Right forelimb (tissue), 1 donor: ENCODE results near the gene CCR5AS.
"Not testable (repeated sequence)": the region's sequence is repeated elsewhere in the genome, so short reads cannot be mapped to it uniquely, and the experiment has no call there.

Source experiments
- DNase-seq: peaks from one replicate; pipeline ENCODE4 v3.0.0-alpha.2; 2018

Gene CCR5AS

DNA sequence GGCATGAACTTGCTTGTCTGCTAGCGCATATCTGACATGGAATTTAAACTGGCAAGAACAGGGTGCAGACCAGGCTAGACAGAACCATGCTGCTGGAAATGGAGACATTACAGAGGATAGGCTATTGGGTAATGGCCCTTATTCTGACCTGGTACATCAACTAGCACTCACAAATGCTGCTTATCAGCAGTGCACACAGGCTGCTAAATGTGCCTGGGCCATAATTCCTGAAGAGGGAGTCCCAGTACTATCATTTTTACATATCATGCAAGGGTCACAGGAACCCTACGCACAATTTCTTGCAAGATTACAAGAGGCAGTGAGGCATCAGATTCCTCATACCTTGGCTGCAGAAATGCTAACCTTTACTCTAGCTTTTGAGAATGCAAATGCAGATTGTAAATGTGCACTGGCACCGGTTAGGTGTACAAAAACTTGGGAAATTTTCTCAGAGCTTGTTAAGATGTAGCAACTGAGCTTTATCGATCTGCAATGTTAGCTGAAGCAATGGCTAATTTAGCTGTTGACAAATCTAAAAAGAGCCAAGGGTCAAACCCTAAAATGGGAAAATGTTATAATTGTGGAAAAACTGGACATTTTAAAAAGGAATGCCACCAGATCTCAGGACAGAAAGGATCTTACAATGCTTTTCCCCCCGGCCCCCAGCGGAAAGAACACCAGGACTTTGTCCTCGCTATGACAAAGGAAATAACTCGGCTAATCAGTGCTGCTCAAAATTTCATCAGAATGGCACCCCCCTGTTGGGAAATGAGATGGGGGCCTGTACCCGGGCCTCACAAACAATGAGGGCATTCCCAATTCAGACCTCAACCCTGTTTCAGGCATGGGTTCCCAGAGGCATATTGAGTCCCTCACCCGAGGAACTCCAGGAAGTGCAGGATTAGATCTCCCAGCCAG is 21.3 kb upstream of the CCR5AS start:
- no peak for DNase-seq

DNA sequence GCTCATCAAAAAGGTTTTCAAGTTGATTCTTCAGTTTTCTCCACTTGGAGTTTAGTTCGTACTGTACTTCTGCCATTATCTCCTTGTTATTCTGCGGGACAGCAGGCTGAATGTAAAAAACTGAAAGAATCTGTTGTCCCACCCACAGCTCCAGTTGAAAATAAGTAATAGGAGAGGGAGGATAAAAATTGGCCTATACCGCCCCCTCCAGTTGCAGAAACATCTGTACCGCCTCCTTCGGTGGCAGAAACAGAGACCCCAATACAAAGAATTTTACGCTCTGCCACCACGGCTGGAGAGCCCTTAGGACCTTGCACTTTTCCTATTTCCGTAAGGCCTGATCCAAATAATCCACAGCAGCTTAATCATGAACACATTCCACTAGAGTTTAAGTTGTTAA is 20.5 kb upstream of the CCR5AS start:
- DNase-seq: not testable (repeated sequence)

DNA sequence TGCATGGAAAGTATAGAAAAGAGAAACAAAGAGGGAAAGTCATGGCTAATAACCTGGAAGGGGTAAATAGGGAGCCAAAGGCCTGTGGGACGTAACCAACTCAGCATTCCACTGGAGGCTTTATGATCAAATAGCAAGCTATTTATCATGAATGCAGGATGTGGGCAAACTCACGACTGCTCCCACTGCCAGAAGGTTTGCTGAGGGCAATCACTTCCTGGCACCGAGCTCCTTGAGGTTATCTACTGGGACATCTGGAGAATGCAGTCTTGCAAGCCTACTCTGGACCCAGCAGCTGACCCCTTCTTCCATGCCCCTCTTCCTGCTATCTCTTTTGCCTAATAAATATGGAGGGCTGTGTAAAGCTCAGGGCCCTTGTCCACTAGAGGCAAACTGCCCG is 19.6 kb upstream of the CCR5AS start:
- DNase-seq: not testable (repeated sequence)

DNA sequence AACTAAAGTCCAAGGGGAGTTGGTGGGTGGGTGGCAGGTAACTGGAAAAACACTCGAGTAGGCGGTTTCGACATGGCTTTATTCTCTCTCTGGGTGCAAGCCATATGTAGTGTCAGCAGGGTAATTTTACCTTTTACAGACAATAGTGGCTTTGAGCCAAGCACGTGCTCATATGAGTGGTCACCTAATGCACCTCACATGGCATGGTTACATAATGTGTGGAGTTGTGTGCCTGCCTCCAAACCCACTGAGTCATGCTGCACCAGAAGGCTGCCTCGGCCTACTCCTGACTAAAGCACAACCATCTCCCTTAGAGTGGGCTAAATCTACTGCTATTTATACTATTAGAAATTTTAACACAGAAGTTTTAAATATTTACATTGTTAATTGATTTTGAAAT is 16.7 kb upstream of the CCR5AS start:
- DNase-seq: no peak

DNA sequence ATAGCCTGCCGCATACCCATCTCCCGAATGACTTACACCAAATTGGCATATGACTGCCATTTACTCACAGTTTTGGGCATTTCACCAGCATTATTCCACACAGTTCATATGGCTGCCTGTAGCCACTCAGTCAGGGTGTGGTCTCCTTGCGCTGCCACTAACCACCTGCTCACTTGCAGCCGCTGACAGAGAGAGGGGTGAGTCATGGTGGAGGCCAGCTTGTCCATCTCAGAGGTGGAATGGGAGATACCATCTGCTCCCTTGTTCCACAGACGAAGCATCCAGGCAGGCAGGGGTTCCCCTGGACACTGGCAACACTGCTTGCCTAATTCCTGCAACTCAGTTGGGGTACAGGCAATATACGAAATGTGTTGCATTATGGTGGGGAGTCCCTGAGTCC is 15.8 kb upstream of the CCR5AS start:
- DNase-seq: no peak

DNA sequence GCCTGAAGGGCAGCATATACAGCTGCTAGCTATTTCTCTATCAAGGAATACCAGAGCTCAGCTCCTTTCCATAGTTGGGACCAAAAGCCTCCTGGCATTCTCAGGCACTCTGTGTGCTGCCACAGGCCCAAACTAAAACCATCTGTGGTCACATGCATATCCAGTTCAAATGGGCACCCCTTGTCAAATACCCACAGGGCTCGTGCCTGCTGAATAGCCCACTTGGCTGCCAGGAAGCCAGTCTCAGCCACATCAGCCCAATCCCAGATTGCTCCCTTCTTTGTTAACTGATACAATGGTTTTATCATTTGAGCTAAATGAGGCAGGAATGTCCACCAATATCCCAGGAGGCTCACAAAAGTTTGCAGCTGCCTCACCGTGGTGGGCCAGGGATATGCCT is 14.1 kb upstream of the CCR5AS start:
- no peak for DNase-seq

DNA sequence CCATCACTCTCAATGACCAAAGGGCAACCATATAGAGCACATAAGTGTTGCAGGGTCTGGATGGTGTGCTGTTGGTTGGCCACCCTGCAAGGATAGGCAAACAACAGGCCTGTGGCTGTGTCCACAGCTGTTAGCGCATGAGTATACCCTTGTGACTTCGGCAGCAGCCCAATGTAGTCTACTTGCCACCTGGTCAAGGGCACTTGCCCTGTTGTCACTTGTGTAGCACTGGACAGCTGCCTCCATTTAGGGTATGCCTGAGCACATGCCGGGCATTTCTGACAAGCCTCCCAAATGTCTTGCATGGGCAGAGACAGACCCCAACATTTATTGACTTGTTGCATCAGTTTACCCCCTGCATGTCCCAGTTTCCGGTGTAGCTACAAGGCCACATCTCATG is 12.9 kb upstream of the CCR5AS start:
- no peak for DNase-seq

DNA sequence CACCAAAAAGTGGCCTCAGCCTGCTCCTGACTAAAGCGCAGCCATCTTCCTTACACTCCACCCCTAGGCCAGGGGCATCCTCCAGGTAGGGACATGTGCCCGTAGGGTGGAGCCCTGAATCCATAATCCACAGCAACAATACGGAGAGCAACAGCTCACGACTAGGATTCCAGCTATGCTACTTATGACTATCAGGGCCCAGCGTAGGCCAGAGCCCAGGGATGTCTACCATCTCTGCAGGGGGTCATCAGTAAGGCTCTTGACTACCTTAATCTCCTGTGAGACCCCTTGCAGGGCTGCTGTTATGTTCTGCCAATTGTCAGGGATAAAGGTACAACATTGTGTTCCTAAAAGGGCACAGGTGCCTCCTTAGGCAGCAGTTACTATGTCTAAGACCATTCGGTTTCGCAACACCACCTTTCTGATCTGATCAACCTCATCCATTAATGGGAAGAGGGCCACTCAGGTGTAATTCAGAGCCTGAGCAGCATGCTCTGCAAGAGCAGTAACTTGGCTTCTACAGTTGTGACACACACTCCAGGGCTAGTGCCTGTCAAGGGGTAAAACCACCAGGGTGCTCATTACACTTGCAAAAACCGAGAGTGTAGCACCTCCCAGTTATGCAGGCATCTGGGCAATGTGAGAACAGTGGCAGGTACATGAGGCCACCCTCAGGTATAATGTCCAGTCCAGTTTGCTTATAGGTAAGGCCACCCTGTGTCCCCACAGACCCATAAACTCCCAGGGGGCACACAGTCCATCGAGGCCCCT is 11.2 kb upstream of the CCR5AS start:
- no peak for DNase-seq

DNA sequence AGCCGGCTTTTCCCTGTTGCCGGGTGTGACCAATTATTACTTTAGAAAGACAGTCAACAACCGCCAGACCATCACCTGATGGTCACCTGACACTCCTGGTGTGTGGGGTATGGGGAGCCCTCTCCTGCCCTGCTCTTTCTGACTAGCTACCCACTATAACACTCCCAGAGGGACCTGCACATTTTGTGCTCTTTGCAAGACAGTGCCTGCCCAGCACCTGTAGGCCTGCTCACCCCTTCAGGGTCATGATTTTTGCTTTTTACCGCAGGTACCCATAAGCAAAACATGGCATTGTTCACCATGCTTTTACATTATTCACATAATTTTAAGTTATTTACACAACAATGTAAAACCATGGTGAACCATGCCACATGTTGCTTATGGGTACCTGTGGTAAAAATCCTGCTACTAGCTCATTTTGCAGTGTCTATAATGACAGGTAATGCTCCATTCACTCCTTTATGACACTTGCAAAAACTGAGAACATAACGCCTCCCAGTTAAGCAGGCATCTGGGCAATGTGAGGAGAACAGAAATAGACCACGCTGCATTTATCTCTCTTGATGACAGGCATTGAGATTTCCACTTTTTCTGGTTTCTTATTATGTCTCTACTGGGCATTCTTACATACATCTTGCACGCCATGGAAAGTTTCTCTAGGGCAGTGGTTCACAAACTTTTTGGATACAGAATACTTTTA is 10.1 kb upstream of the CCR5AS start:
- no peak for DNase-seq

DNA sequence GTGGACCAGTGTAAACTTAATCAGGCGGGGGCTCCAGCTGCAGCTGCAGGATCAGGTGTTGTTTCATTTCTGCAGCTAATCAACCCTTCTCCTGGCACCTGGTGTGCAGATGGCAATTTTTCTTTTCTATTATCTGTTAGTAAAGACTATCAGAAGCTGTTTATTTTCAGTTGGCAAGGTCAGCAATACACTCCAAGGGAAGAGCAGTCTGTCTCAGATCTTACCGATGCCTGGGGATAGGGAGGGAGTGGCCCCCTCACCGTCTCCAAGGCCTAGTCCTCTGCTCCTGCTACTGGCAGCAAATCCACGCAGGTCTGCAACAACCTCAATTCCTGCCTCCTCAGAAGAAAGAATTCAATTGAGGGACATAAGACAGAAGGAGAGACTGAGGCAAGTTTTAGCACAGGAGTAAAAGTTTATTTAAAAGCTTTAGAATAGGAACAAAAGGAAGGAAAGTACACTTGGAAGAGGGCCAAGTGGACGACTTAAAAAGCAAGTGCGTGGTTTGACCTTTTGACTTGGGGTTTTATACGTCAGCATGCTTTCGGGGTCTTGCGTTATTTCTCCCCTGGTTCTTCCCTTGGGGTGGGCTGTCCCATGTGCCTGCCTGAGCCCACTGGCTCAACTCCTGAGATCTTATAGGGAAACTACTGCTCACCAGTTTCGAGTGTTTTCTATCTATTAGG is 9.4 kb upstream of the CCR5AS start:
- no peak for DNase-seq

DNA sequence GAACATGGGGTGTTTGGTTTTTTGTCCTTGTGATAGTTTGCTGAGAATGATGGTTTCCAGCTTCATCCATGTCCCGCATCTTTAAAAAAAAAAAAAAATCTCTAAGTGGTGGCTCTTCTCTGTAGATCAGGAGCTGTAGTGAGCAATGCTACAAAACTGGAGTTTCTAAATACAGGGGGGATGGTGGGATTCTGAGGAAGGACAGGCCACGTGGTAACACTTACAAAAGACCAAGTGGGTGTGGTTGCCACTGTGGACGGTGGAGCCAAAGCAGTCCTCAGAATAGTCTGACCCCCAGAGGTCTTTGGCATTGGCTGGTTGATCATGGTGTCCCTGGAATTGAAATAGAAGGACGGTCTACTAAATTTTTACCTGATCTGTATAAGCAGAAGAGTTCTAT is 7.9 kb upstream of the CCR5AS start:
- DNase-seq: no peak

DNA sequence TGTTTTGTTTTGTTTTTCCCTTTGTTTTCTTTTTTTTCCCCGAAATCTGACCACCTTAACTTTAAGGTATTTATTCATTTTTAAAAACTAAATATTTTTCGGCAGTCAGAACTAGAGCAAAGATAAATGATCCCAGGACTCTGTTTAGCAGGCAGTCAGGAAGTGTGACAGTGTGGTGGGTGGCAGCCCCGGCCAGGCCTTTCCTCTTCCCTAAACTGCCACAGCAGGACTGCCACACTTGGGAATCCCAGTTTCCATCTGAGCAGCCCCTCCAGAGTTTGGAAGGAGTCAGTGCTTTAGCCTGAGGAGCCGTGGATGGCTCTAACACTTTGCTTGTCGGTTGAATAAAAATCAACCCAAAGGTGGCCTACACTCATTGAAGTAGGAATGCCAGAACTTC is 7.1 kb upstream of the CCR5AS start:
- DNase-seq: no peak

DNA sequence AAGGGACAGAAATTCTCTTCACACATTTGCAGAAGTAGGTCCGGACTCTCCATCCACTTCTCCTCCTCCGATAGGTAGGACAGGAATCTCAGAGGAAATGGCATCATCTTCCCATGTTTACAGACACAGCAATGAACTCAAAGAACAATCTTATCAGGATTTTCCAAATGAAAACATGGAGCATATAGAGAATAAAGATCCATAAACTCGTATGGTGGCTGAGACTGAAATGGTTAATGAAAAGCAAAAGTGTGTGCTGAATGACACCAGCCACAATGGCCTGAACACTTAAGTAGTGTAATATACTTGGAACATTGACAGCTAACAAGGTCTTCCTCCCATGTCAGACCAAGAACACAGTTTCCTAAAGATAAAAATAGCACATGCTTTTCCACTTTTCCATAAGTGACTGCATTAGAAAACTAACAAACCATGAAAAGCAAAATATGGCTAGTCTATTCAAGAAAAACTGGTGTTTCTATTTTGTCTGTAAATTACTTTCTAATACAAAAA is 6.0 kb upstream of the CCR5AS start:
- no peak for DNase-seq

DNA sequence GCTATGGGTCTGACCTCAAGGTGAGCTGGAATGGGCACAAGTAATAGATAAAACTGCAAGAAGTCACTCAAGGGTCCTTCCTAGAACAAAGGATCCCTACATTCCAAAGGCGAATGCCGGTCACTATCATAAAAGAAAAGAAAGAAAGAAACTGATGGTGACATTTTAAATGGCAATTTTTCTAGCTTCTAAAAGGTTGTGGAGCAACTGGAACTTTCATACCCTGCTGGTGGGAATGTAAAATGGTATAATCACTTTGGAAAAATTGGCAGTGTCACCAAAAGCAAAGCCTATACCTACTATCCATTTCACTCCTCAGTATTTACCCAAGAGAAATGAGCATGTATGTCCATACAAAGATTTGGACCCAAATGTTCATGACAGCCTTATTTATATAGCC is 4.4 kb upstream of the CCR5AS start:
- DNase-seq: peak; percentile 4

DNA sequence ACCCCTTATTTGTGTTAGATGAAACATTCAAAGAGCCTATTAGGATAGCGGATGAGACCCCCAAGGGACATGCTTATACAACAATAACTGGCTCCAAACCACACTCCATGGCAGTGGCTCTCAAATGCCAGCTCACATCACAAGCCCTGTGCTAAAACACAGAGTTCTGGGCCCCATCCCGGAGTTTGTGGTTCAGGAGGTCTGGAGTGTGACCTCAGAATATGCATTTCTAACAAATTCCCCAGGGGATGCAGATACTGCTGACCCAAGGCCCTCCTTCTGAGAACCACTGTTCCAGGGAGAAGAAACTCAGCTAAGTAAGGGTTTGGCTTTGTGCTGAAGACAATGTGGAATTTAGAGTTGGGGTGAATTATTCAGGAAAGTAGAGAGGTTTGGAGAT is 3.8 kb upstream of the CCR5AS start:
- no peak for DNase-seq

DNA sequence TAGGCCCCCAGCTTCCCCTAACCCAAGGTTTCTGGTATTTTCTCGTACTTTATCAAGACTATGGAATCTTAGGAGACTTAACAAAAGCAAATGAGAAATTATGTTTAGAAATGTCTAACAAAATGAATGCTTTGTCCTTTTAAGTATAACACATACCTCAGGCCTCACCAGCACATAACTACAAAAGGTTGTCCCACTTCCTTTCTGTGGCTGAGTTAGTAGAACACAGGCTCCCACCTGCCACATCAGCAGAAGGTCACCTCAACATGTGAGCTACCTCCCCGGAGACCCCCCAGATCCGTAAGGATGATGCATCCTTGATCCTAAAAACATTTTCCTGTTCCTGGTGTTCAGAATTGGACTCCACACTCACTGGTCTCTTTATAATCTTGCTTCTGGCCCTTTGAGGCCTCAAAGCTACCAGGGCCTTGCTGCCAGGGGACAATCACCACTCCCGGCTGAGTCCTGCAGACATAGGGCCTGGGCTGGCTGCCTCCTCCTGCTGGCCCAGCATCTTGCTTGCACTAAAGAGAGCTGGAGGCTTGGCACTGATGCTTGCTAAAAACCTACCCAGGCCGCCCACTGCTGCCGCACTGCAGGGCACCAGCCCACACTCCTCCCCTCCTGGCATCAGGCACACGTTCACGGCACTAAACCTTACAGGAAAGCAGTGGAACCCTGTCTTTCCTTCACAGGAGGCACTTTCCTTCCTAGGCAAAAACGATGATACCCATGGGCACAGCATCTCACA is 3.0 kb upstream of the CCR5AS start:
- no peak for DNase-seq

DNA sequence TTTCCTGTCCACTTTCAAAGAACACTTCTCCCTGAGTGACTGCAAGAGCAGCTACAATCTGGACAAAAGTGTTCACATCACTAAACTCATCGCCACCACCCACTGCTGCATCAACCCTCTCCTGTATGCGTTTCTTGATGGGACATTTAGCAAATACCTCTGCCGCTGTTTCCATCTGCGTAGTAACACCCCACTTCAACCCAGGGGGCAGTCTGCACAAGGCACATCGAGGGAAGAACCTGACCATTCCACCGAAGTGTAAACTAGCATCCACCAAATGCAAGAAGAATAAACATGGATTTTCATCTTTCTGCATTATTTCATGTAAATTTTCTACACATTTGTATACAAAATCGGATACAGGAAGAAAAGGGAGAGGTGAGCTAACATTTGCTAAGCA is 2.0 kb upstream of the CCR5AS start:
- DNase-seq: no peak

DNA sequence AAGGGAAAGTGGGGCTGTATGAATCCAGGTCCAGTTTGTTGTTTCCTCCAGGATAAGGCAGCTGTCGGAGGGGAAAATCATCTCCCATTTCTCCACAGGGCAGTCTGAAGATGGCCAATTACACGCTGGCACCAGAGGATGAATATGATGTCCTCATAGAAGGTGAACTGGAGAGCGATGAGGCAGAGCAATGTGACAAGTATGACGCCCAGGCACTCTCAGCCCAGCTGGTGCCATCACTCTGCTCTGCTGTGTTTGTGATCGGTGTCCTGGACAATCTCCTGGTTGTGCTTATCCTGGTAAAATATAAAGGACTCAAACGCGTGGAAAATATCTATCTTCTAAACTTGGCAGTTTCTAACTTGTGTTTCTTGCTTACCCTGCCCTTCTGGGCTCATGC is 1.1 kb upstream of the CCR5AS start:
- DNase-seq: no peak

DNA sequence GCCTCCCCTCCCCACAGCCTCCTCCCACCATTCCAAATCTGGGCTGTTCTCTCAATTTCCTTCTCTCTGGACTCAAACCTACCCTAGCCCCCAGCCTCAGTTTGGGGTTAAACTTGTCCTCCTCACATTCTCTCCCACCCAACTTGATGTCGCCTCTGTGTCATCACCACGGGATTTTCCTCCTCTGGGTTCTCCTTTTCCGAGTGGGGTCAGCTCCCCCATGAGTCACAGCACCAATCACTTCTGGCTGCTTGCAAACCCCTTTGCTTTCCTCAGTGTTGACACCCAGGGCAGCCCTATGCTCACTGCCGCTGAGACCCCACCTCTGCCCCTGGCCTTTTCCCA is 451 bp downstream of the CCR5AS start:
- DNase-seq: no peak

DNA sequence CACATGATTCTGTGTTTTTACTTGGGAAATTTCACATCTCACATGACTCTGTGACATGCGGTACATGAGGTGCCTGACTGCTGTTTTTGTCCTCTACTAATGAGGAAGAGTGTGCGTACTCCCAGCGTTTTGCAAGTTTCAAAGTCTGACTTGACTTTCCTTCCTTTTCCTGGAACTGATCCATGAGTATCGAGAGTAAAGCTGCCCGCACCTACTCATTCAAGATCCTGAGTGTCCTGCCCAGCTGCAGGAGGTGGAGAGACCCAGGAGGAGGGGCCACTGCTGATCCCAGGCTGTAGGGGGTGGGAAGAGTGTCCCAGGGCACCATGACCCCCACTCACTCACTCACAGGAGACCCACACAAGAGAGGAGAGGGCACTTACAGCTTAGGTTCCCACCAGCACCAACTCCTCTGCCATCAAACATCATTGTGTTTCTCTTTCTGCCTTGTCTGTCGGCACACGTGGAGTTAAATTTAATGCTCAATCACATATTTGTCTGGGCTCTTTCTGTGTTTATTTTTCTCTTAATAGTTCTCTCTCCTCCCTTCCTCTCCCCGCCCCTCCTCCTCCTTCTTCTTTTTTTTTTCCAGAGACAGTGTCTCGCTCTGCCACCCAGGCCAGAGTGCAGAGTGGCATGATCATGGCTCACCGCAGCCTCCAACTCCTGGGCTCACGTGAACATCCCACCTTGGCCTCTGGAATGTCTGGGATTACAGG is 1.4 kb downstream of the CCR5AS start:
- no peak for DNase-seq

DNA sequence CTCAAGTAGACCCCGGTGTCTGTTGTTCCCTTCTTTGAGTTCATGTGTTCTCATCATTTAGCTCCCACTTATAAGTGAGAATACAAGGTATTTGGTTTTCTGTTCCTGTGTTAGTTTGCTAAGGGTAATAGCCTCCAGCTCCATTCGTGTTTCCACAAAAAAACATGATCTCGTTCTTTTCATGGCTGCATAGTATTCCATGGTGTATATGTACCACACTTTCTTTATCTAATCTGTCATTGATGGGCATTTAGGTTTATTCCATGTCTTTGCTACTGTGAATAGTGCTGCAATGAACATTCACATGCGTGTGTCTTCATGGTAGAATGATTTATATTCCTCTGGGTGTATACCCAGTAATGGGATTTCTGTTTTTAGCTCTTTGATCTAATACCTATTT is 4.0 kb downstream of the CCR5AS start:
- not testable (repeated sequence) for DNase-seq

DNA sequence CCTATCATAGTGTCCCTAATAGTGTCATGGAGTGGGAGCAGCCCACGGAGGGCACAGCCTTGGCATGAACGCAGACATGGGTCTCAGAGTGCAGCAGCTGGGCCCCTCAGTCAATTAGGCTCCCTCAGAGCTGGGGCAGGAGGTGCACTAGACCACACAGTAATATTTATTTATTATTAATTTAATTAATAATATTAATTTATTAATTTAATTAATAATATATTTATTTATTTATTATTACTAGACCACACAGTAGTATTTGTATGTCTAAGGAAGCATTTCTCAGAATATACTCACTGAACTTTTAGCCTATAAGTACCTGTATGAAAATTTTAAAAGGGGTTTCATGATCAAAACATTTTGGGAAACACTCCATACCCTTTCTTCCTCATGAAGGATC is 5.3 kb downstream of the CCR5AS start:
- no peak for DNase-seq
